ENCODE measurements around the gene KMT2C.
"Not testable (repeated sequence)": the region's sequence is repeated elsewhere in the genome, so short reads cannot be mapped to it uniquely, and the experiment has no call there.

Gene KMT2C

GRCh38 chr7:152435384-152436110 lies at the start of gene KMT2C:
KMT2C (minus strand) TSS chr7:152436003; CDS start chr7:152435786, 217 bp downstream.
- DNase-seq: peak; percentile 31

GRCh38 chr7:152481082-152481481 lies 45.3 kb upstream of the KMT2C start:
- DNase-seq: no peak

- DNase-seq: no peak
These were observed 44.9 kb upstream of the KMT2C start for GRCh38 chr7:152480664-152481063.

GRCh38 chr7:152479595-152479994 lies 43.8 kb upstream of the KMT2C start:
- no peak for DNase-seq

- no peak for DNase-seq
These were observed 42.3 kb upstream of the KMT2C start for GRCh38 chr7:152478140-152478539.

GRCh38 chr7:152477079-152477478 lies 41.3 kb upstream of the KMT2C start:
- DNase-seq: no peak

GRCh38 chr7:152476551-152476950 lies 40.7 kb upstream of the KMT2C start:
- no peak for DNase-seq

- DNase-seq: not testable (repeated sequence)
These were observed 35.3 kb upstream of the KMT2C start for GRCh38 chr7:152471023-152471620.

GRCh38 chr7:152470251-152471022 lies 34.6 kb upstream of the KMT2C start:
- DNase-seq: not testable (repeated sequence)

GRCh38 chr7:152469576-152469975 lies 33.8 kb upstream of the KMT2C start:
- DNase-seq: not testable (repeated sequence)

GRCh38 chr7:152467225-152467624 lies 31.4 kb upstream of the KMT2C start:
- DNase-seq: no peak

- no peak for DNase-seq
These were observed 29.2 kb upstream of the KMT2C start for GRCh38 chr7:152465119-152465387.

GRCh38 chr7:152464312-152465118 lies 28.7 kb upstream of the KMT2C start:
- peak; percentile 48 for DNase-seq

GRCh38 chr7:152463709-152464311 lies 28.0 kb upstream of the KMT2C start:
- peak; percentile 100 for DNase-seq

- no peak for DNase-seq
These were observed 27.3 kb upstream of the KMT2C start for GRCh38 chr7:152462995-152463708.

GRCh38 chr7:152459724-152460251 lies 24.0 kb upstream of the KMT2C start:
- DNase-seq: no peak

- DNase-seq: no peak
These were observed 15.6 kb upstream of the KMT2C start for GRCh38 chr7:152451356-152451755.

- DNase-seq: not testable (repeated sequence)
These were observed 9.7 kb upstream of the KMT2C start for GRCh38 chr7:152445386-152446008.

GRCh38 chr7:152443586-152443985 lies 7.8 kb upstream of the KMT2C start:
- DNase-seq: no peak

- no peak for DNase-seq
These were observed 6.6 kb upstream of the KMT2C start for GRCh38 chr7:152442330-152442835.

GRCh38 chr7:152441810-152442209 lies 6.0 kb upstream of the KMT2C start:
- DNase-seq: not testable (repeated sequence)
